H1 (cell line): ENCODE data around the gene INPP5E. TPM values are rescaled to one million over a fixed set of nuclear protein-coding genes. Genes with fewer than 3 reads are reported as not detected.

ENCODE experiments used
- CTCF ChIA-PET: fragments of 300-600 bp; sonication (Branson Sonifier 250); formaldehyde crosslinking; loops from one replicate; lab custom pipeline; 2021; ENCODE audit not compliant: partially characterized antibody; lab: Charles Lee
- POLR2A ChIA-PET: fragments of 300-600 bp; sonication (Branson Sonifier 250); formaldehyde crosslinking; loops from one replicate; lab custom pipeline; 2021; ENCODE audit warnings: inconsistent platforms; ENCODE audit not compliant: partially characterized antibody; lab: Charles Lee
- DNase-seq, 2 experiments: peaks; one replicate each; pipeline versions ENCODE4 v3.0.0 to v3.0.0-alpha.2; 2010 to 2022; ENCODE audit warnings: low spot score in 2 of 2, low read depth in 1 of 2, mixed read lengths in 1 of 2
- FAIRE-seq: peaks from 2 replicates; lab custom pipeline; 2011; peaks lifted over from hg19 to GRCh38; lab: Jason Lieb, UNC
- H2AFZ ChIP-seq: 2 replicates; pipeline ENCODE4 v1.8.1; 2012; ENCODE audit warnings: low read length, inconsistent platforms
- H2AK5ac ChIP-seq: 2 replicates; pipeline ENCODE4 v1.6.1; 2013; ENCODE audit warnings: low read depth, low read length
- H2BK120ac ChIP-seq: replicated peaks from 2 replicates; pipeline ENCODE3; 2013; ENCODE audit warnings: low read depth, low read length, inconsistent platforms
- H2BK12ac ChIP-seq: 2 replicates; pipeline ENCODE4 v1.6.1; 2013; ENCODE audit warnings: low read depth, low read length
- H2BK15ac ChIP-seq: 2 replicates; pipeline ENCODE4 v1.6.1; 2013; ENCODE audit warnings: low read length
- H2BK20ac ChIP-seq: 2 replicates; pipeline ENCODE4 v1.6.1; 2013; ENCODE audit warnings: low read length
- H2BK5ac ChIP-seq: 2 replicates; pipeline ENCODE4 v1.6.1; 2013; ENCODE audit warnings: low read depth, low read length
- H3K14ac ChIP-seq: 2 replicates; pipeline ENCODE4 v1.6.1; 2013; ENCODE audit warnings: inconsistent platforms; ENCODE audit not compliant: insufficient read length
- H3K18ac ChIP-seq: 2 replicates; pipeline ENCODE4 v1.6.1; 2013; ENCODE audit warnings: low read length; ENCODE audit errors: extremely low read depth
- H3K23ac ChIP-seq: 2 replicates; pipeline ENCODE4 v1.6.1; 2013; ENCODE audit warnings: inconsistent platforms; ENCODE audit not compliant: insufficient read length
- H3K23me2 ChIP-seq: 2 replicates; pipeline ENCODE4 v1.6.1; 2013; ENCODE audit warnings: low read depth, low read length
- H3K27ac ChIP-seq: 2 replicates; pipeline ENCODE4 v1.6.1; 2011; ENCODE audit warnings: low read depth, low read length, inconsistent platforms
- H3K27me3 ChIP-seq, 4 experiments: replicated peaks in 1 of 4; 1 replicate in 1 of 4; 2 replicates in 3 of 4; pipeline versions ENCODE4 v1.6.1 to v1.8.1; 2011 to 2013; ENCODE audit warnings: low read length in 3 of 4, mild to moderate bottlenecking in 3 of 4, inconsistent platforms in 2 of 4, mixed read lengths in 2 of 4, moderate library complexity in 1 of 4; ENCODE audit not compliant: control insufficient read depth in 3 of 4, insufficient read depth in 3 of 4; ENCODE audit errors: extremely low read depth in 1 of 4
- H3K36me3 ChIP-seq, 4 experiments: 2 replicates each; pipeline versions ENCODE4 v1.6.1 to v1.8.1; 2011 to 2013; ENCODE audit warnings: mild to moderate bottlenecking in 4 of 4, low read length in 3 of 4, moderate library complexity in 2 of 4, control low read depth in 1 of 4, inconsistent platforms in 1 of 4; ENCODE audit not compliant: insufficient read depth in 4 of 4, control insufficient read depth in 2 of 4
- H3K4ac ChIP-seq: replicated peaks from 2 replicates; pipeline ENCODE3; 2013; ENCODE audit warnings: low read length, low read depth, mixed read lengths, inconsistent platforms; ENCODE audit not compliant: insufficient read length
- H3K4me1 ChIP-seq, 4 experiments: replicated peaks in 1 of 4; 1 replicate in 1 of 4; 2 replicates in 3 of 4; pipeline versions ENCODE4 v1.6.1 to v1.8.1; 2011 to 2013; ENCODE audit warnings: low read length in 3 of 4, inconsistent platforms in 2 of 4, mixed read lengths in 1 of 4; ENCODE audit not compliant: insufficient read depth in 4 of 4, control insufficient read depth in 3 of 4
- H3K4me2 ChIP-seq, 2 experiments: 2 replicates each; pipeline versions ENCODE4 v1.6.1 to v1.8.1; 2011 to 2013; ENCODE audit warnings: low read depth in 2 of 2, low read length in 2 of 2, control low read depth in 1 of 2, inconsistent platforms in 1 of 2, mild to moderate bottlenecking in 1 of 2; ENCODE audit not compliant: insufficient read depth in 1 of 2
- H3K4me3 ChIP-seq, 4 experiments: fragments of 200-600, 300-600 bp in 1 of 4; sonication (generic), shearing (Covaris generic), sonication (Bioruptor Twin) in 1 of 4; 2 replicates each; pipeline versions ENCODE4 v1.5.1 to v1.8.1; 2011 to 2016; ENCODE audit warnings: low read length in 4 of 4, low read depth in 3 of 4, control low read depth in 2 of 4, inconsistent platforms in 2 of 4, mild to moderate bottlenecking in 2 of 4, mixed read lengths in 1 of 4, moderate library complexity in 1 of 4; ENCODE audit not compliant: insufficient read depth in 2 of 4; ENCODE audit errors: extremely low read depth in 1 of 4
- H3K56ac ChIP-seq: replicated peaks from 2 replicates; pipeline ENCODE3; 2013; ENCODE audit warnings: low read depth, mild to moderate bottlenecking, mixed read lengths, low read length, inconsistent platforms; ENCODE audit not compliant: insufficient read length
- H3K79me1 ChIP-seq: 2 replicates; pipeline ENCODE4 v1.6.1; 2013; ENCODE audit warnings: low read depth, low read length, control low read depth
- H3K79me2 ChIP-seq, 2 experiments: 2 replicates each; pipeline versions ENCODE4 v1.6.1 to v1.8.1; 2012 to 2013; ENCODE audit warnings: low read length in 2 of 2, mild to moderate bottlenecking in 2 of 2, inconsistent platforms in 1 of 2; ENCODE audit not compliant: insufficient read depth in 2 of 2, control insufficient read depth in 1 of 2
- H3K9ac ChIP-seq, 4 experiments: replicated peaks in 1 of 4; 1 replicate in 1 of 4; 2 replicates in 3 of 4; pipeline versions ENCODE4 v1.6.1 to v1.8.1; 2011 to 2013; ENCODE audit warnings: low read depth in 3 of 4, low read length in 3 of 4, control low read depth in 2 of 4, mild to moderate bottlenecking in 2 of 4, moderate library complexity in 2 of 4, inconsistent platforms in 1 of 4; ENCODE audit errors: extremely low read depth in 1 of 4
- H3K9me3 ChIP-seq, 2 experiments: 2 replicates each; pipeline versions ENCODE4 v1.6.1 to v1.8.1; 2012 to 2013; ENCODE audit warnings: mild to moderate bottlenecking in 2 of 2, moderate library complexity in 2 of 2, control low read depth in 1 of 2, inconsistent platforms in 1 of 2, low read depth in 1 of 2, low read length in 1 of 2, mixed read lengths in 1 of 2; ENCODE audit not compliant: insufficient read depth in 2 of 2
- H4K20me1 ChIP-seq, 2 experiments: replicated peaks in 1 of 2; 2 replicates each; pipeline versions ENCODE3 to v1.8.1; 2011 to 2013; ENCODE audit warnings: inconsistent platforms in 2 of 2, low read length in 2 of 2, mild to moderate bottlenecking in 1 of 2; ENCODE audit not compliant: insufficient read depth in 2 of 2, control insufficient read depth in 1 of 2
- H4K5ac ChIP-seq: 2 replicates; pipeline ENCODE4 v1.6.1; 2013; ENCODE audit warnings: low read length, low read depth, mixed read lengths, inconsistent platforms; ENCODE audit not compliant: insufficient read length
- H4K8ac ChIP-seq: 2 replicates; pipeline ENCODE4 v1.8.0; 2013; ENCODE audit warnings: mild to moderate bottlenecking, moderate library complexity, low read length, inconsistent platforms; ENCODE audit not compliant: insufficient read depth; ENCODE audit errors: extremely low read depth
- H4K91ac ChIP-seq: replicated peaks from 2 replicates; pipeline ENCODE3; 2013; ENCODE audit warnings: low read length, mixed read lengths, inconsistent platforms; ENCODE audit not compliant: insufficient read length
- GTF2F1 ChIP-seq: IDR thresholded peaks from 2 replicates; pipeline ENCODE4 v1.6.1; 2012; ENCODE audit warnings: low read depth, low read length, improper control_type of control experiment, borderline replicate concordance
- JUN ChIP-seq: IDR thresholded peaks from 2 replicates; pipeline ENCODE4 v1.6.1; 2011; ENCODE audit warnings: low read depth, mild to moderate bottlenecking, improper control_type of control experiment, low read length
- SAP30 ChIP-seq: fragments of 300-600 bp; sonication (generic); IDR thresholded peaks from 2 replicates; pipeline ENCODE4 v1.7.1; 2012; ENCODE audit warnings: low read length, moderate library complexity, mild to moderate bottlenecking, inconsistent platforms; ENCODE audit not compliant: insufficient read depth, insufficient replicate concordance
- SRF ChIP-seq: IDR thresholded peaks from 2 replicates; pipeline ENCODE4 v1.6.1; 2011; ENCODE audit warnings: mild to moderate bottlenecking, low read depth, low read length, moderate library complexity
- TBP ChIP-seq: IDR thresholded peaks from 2 replicates; pipeline ENCODE4 v1.6.1; 2011; ENCODE audit warnings: low read depth, low read length, improper control_type of control experiment
- USF2 ChIP-seq: IDR thresholded peaks from 2 replicates; pipeline ENCODE4 v1.6.1; 2011; ENCODE audit warnings: low read length, improper control_type of control experiment
- WGBS, 2 experiments: shearing (Covaris generic) in 1 of 2; methylation state at CpG; one replicate each; pipeline versions ENCODE4 v1.1.6 to v1.1.7; 2013 to 2015; ENCODE audit warnings: low lambda C conversion rate in 2 of 2, mixed read lengths in 2 of 2, inconsistent platforms in 1 of 2, low coverage in 1 of 2, missing lambda C conversion rate in 1 of 2; ENCODE audit not compliant: insufficient replicate concordance in 2 of 2, insufficient coverage in 1 of 2, insufficient read length in 1 of 2; ENCODE audit errors: extremely low coverage in 1 of 2, missing lambda C conversion rate in 1 of 2; 5-methylcytosine and 5-hydroxymethylcytosine counted together
- polyA plus RNA-seq, 7 experiments: library from polyadenylated mRNA; depleted of rRNA in 3 of 7; stranded (reverse) in 5 of 7; unstranded in 2 of 7; fragments of >200 nt in 5 of 7; fragments of 200-250 nt in 2 of 7; gene quantifications; 1 replicate in 5 of 7; 2 replicates in 1 of 7; 4 replicates in 1 of 7; pipeline versions ENCODE4 v1.2.1 to v1.2.3, GENCODE V29; 2011 to 2013; ENCODE audit warnings: missing spikeins in 2 of 7, mixed read lengths in 2 of 7
- total RNA-seq: library from RNA; stranded (reverse); fragmentation: NEBNext Ultra II Directional; extraction: Animal tissue kit (Norgen Biotek cat#: 25700); gene quantifications from 2 replicates; pipeline ENCODE4 v1.2.1, GENCODE V29; 2021

The INPP5E gene
- total and polyA plus RNA-seq, 2 of the 8 experiments (the other 6 are each of a cell fraction or from before 2014, with no cell fraction given) = 8.7 to 11.3 TPM

DNA sequence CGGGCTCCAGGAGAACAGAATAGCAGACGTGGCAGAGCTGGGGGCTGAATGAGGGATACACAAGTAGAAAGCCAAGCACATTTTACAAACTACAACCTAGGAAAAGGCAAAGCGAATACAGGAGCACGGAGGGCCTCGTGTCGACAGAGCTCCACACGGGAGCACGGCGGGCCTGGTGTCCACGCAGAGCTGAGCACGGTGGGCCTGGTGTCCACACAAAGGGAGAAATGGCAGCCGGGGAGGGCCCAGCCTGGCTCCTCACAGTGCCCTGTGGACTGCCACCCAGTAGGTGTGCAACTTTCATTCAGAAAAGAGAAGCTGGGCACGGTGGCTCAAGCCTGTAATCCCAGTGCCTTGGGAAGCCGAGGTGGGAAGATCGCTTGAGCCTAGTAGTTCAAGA, 3.4 kb upstream of the INPP5E start:
- TF ChIP-seq SAP30 = no peak
- TF ChIP-seq USF2 = no peak
- TF ChIP-seq SRF = no peak
- no peak for TF ChIP-seq GTF2F1
- TF ChIP-seq JUN = no peak
- TF ChIP-seq TBP = no peak
- TF ChIP-seq, all 59 proteins: peak for 0
- Histone ChIP-seq H3K4me3 (no peak overlapping the region), H2BK15ac (no peak overlapping the region), H3K23ac (no peak overlapping the region), H2AK5ac (no peak overlapping the region), H3K27ac (no peak overlapping the region), H3K18ac (no peak overlapping the region), H3K14ac (no peak overlapping the region), H2AFZ (no peak overlapping the region), H3K23me2 (peaks cover 9% of the 10 kb centered on the region; the same call in 1 of the 2 replicates), H3K9ac (no peak overlapping the region), H2BK120ac (no peak overlapping the region), H2BK20ac (no peak overlapping the region), H3K56ac (no peak overlapping the region), H4K91ac (no peak overlapping the region), H3K9me3 (no peaks in the 10 kb centered on the region), H3K4me2 (no peak overlapping the region), H4K8ac (no peak overlapping the region; the same call in 1 of the 2 replicates), H3K4ac (no peak overlapping the region), H3K4me1 (peaks cover 0 to 3% (median 1%) of the 10 kb centered on the region in 4 experiments; a peak in 1 of 7 replicates), H3K36me3 (peaks cover 13 to 36% (median 24%) of the 10 kb centered on the region in 4 experiments), H3K27me3 (peaks cover 0 to 2% (median 0%) of the 10 kb centered on the region in 4 experiments; a peak in 2 of 7 replicates), H4K20me1 (peaks cover 5 to 17% of the 10 kb centered on the region in 2 experiments), H3K79me2 (peaks cover 0 to 3% of the 10 kb centered on the region in 2 experiments; a peak in 1 of 4 replicates), H3K79me1 (no peaks in the 10 kb centered on the region), H4K5ac (no peak overlapping the region), H2BK5ac (no peak overlapping the region), H2BK12ac (no peak overlapping the region)
- WGBS, 2 experiments = 97% methylated on average over 15 of the region's 15 CpGs; no CpG with 5 or more reads in 1 of the 2 experiments
- FAIRE-seq (no peak), DNase-seq (no peak)
- ChIA-PET POLR2A (interaction anchor here (0.9 to 4.4 kb wide), 8 partner anchors 11 to 41 kb away, joined by 3 to 23 read pairs (median 4); partner anchors contain the start of gene SNAPC4), CTCF (interaction anchor here (0.7 to 2.5 kb wide), 9 partner anchors 9 to 225 kb away, joined by 3 to 10 read pairs (median 4); partner anchors contain the start of gene DNLZ)
